ENCODE measurements around the gene RIT1.
A peak's percentile ranks its signal among the peaks of the same experiment; 100 is the strongest.

RIT1 gene

DNA sequence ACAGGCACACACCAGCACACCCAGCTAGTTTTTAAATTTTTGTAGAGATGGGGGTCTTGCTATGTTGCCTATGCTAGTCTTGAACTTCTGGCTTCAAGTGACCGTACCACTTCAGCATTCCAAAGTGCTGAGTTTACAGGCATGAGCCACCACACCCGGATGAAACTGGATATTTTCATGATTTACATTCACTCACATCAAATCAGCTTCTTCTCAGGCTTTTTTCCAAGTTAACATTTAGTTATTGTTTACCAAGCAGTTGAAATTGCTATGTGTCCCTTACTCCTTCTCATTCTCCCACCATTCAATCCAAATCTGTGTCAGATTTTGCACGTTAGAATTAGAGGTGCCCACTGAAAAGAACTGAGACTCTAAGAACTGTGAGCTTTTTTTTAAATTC, 18.4 kb downstream of the RIT1 start:
- DNase-seq (ENCODE audit: low spot score): peak; percentile 75

DNA sequence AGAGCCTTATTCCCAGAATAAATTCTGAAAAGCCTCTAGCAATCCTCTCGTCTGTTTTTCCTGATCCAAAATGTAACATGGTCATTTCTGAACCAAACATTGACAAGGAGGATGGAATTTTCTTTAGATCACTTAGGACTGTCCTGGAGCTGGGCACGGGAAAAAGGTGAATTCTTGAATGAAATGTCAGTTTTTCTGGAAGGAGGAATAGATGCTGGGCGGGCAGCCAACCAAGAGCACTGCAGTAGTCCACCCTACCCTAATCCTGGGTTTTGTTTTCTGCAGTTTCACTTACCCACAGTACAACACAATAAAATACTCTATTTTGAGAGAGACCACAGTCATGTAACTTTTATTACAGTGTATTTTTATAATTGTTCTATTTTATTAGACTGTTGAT, 20.9 kb downstream of the RIT1 start:
- DNase-seq (ENCODE audit: low spot score): no peak

DNA sequence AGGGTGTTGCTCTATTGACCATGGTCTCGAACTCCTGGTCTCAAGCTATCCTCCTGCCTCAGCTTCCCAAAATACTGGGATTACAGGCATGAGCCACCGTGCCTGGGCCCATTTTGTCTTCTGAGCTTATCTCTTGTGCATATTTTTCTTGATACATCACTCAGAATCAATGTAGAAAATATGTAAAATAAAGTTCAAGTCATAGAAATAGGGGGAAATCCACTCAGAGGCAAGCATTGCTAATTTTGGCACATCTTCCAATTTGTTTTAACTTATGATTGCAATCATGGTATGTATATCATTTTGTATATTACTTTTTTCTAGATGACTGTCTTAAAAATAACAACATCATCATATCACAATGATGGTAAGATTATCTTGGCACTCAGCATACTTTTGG, 21.6 kb downstream of the RIT1 start:
- DNase-seq (ENCODE audit: low spot score): no peak

DNA sequence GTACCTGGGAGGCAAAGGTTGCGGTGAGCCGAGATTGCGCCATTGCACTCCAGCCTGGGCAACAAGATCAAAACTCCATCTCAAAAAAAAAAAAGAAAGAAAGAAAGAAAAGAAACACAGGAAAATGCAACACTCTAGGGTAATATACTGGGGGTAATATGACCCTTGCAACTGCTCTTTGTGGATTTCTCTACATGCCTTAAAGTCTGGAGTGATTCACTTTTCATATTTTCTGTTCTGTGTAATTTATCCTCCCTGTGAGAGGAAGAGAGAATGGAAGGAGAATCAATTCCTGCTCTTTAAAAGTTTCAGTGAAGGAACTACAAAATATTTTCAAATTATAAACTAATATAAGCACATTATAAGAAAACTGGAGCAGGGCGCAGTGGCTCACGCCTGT, 22.7 kb downstream of the RIT1 start:
- no peak for DNase-seq (ENCODE audit: low spot score)

DNA sequence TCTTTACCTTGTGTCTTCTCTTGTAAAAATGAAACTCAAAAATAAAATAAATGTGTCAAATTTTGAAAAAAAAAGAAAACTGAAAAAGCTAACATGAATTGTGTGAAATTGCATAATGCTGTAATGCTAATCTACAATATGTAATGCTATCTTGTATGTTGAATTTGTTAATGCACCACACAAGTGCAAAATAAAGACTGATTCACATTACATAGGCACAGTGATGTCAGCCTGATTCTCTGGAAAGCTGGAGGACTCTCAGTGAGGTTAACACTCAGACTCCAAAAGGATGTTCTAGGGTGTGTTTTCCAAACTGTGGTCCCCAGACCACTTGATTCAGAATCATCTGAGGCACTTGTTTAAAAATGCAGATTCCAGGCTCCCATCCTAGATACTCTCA, 26.2 kb downstream of the RIT1 start:
- no peak for DNase-seq (ENCODE audit: low spot score)

DNA sequence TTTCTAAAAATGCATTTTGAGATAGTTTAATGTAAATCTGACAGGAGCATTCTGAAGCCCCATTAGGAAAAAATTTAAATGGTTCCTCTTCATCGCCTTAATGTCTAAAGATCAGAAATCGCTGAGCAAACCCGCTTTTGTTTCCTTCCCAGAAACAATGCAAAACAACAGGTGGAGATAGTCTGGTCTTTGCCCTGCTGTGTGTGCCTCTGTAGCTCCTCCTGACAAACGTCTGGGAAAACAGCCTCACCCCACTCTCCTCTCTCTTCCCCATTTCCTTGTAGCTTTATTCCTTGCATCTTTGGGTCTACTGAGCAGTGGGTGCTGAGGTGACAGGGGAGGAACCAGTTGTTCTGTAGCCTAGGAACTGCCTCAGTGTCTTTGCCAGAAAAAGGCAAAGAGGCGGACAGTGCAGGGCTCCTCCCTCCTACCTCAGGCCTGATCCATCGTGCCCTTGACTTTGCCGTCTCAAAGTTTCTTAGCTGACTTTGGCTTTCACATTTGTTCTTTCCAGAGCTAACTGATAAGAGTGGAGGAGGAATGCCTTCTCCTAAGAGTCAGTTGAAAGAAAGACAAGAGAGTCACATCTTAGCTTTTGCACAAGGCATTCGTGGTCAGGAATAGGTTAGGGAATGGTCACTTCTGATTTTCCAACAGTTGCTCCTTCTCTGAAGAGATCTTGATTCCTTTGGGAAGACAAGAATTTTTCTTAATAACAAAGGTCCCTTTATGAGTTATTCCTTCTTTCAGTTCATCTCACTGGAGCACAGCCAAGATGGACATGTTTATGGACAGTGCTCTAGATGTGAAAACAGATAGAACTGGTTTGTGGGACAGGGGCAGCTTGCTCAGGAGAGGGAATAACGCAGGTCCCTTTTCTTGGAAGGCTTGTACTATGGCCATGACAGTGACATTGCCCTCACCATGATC, 26.9 kb downstream of the RIT1 start:
- DNase-seq (ENCODE audit: low spot score): no peak

DNA sequence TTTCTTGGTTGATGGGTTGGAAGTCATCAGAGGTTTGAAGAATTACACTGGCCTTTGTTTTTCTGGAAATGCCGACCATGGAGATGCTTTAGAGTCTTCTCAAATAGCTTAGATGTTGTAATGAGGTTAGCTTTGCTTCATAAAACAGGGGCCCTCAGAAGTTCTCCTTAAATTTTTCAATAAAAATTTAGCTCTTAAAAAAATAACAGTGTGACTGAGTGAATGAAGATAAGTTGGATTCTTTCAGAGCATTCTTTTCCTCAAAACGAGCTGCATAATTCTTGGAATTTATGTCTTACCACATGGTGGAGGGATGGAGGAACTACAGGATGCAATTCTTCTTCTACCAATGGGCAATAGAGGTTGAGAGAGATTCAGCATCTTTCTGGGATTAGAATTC, 28.4 kb downstream of the RIT1 start:
- no peak for DNase-seq (ENCODE audit: low spot score)

DNA sequence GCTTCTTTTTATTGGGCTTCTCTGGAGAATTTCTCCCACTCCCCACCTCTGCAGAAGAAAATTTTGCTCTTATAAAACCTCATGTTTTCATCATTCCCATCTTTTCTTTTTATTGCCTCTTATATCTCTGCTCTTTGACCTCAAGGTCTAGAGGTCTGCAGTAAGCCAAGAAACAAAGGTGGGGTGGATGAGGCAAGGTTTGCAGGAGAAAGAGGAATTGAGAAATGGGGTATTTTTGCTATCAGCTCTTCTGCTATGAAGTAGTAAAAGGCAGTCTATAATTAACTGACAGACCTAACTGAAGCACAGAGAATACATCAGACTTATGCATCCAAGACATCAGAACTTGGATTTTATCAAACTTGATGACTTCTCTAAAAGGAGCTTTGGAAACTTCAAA, 28.9 kb downstream of the RIT1 start:
- no peak for DNase-seq (ENCODE audit: low spot score)

DNA sequence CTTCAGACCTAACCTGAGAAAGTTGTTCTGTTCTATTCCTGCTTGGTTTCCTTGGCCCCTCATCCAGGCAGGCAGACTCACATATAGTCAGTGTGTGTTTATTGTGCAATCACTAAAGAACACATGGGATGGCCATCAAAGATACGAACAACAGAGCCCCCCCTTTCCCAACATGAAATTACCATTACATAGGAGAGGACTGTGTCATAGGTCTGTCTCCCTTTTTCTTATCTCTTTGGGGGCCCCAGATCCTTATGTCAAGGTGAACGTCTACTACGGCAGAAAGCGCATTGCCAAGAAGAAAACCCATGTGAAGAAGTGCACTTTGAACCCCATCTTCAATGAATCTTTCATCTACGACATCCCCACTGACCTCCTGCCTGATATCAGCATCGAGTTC, 30.2 kb downstream of the RIT1 start:
- no peak for DNase-seq (ENCODE audit: low spot score)

DNA sequence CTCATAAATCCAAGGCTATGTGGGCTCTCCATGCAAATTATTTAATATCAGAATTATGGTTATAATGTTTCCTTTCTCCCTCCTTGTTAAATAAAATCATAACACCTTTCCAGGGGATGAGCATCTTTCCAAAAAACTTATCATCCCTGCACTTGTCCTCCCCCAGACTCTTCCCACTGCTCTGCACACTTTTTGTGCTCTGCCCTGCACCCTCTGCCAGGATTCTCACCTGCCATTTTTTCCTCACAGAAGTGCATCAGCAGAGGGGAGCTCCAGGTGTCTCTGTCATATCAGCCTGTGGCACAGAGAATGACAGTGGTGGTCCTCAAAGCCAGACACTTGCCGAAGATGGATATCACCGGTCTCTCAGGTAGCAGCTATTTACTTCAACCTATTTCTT, 30.9 kb downstream of the RIT1 start:
- no peak for DNase-seq (ENCODE audit: low spot score)

DNA sequence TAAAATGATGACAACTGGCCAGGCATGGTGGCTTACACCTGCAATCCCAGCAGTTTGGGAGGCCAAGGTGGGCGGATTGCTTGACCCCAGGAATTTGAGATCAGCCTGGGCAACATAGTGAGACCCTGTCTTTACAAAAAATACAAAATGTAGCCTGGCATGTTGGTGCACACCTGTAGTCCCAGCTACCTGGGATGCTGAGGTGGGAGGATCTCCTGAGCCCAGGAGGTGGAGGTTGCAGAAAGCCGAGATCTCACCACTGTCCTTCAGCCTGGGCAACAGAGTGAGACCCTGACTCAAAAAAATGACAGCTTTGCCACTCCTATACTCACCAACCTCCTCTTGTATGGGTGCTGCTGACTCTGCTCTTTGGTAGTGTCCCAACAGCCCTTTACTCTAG, 33.2 kb downstream of the RIT1 start:
- DNase-seq (ENCODE audit: low spot score): no peak

DNA sequence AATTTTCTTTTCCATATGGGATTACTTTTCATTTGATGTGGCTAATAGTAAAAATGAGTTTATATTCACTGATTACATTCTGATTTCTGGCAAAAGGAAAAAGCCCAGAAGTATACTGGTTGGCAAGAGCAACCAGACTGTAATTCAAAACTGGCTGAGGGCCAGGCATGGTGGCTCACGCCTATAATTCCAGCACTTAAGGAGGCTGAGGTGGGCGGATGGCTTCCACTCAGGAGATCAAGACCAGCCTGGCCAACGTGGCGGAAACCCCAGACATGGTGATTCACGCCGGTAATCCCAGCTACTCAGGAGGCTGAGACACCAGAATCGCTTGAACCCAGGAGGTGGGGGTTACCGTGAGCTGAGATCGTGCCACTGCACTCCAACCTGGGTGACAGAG, 37.3 kb downstream of the RIT1 start:
- DNase-seq (ENCODE audit: low spot score): no peak

DNA sequence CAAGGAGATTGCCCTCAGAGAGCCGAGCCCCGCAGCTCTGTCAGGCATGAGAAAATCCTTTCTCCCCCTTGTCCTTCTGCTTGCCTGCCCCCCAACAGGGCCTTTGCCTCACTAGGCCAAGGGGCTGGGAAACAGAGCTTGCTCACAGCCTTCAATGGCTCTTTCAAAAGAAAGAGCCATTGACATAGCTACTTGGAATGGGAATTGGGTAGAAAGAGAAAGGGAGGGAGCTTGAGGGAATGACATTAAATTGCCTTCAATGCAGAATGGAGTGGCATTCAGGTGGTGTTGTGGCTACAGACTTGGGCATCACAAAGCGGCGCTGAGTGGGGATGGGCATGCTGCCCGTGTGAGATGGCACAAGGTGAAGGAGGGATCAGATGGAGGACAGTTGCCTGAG, 38.6 kb downstream of the RIT1 start:
- DNase-seq (ENCODE audit: low spot score): no peak

DNA sequence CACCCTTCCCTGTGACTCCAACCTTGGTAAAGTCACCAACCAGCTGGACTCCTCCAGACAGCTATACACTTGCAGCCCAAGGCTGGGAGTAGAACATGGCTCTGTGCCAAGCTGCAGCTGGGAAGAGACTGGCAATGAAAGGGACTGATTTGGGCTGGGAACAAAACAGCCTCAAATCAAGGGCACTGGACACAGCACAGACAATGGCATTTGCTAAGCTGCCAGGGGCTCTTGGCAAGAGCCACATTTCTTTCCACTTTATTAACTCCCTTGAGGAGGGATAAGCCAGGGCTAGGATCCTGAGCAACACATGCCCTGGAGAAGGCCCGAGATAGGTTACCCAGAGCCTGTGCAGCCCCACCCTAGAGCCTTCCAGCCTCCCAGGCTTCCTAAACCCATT, 39.8 kb downstream of the RIT1 start:
- DNase-seq (ENCODE audit: low spot score): no peak

DNA sequence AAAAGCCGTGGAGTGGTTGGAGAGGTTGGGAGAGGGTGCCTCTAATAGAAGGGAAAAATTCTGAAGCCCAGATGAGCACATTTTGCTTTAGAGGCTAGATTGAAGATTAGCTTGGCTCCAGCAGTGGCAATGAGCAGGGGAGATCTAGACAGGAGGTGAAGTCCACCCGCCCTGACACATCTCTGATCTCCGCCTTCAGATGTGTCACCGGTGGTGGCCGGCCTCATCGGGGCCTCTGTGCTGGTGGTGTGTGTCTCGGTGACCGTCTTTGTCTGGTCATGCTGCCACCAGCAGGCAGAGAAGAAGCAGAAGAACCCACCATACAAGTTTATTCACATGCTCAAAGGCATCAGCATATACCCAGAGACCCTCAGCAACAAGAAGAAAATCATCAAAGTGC, 43.4 kb downstream of the RIT1 start:
- DNase-seq (ENCODE audit: low spot score): no peak

DNA sequence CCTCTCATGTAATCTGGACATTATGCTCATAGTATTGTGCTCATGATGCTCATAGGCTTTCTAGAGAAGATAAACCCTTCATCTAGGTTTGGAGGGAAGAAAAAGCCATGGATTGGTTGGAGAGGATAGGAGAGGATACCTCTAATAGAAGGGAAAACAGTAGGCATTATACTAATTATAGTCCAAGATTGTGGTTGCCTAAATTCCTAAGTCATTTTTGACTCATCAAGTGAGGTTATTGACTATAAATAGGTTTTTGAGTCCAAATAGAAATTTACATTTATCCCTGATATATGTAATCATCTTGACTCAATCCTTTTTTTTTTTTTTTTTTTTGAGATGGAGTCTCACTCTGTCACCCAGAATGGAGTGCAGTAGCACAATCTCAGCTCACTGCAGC, 46.8 kb downstream of the RIT1 start:
- no peak for DNase-seq (ENCODE audit: low spot score)

DNA sequence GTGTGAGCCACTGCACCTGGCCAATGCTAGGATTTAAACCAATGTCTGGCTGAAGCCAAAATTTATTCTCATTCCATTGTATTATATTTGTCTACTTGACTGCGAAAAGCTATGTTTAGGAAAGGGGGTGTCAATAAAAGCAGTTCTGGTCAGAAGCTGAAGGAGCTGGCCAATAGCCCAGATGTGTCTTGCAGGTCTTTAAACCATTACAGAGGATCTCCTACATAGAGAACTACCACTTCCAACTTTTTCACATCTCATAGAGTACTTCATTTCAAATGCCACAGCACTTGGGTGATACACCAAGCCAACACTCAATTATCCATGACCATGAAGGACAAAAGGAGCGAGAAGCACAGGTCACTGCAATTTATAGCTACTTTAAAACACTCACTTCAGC, 49.3 kb downstream of the RIT1 start:
- no peak for DNase-seq (ENCODE audit: low spot score)

DNA sequence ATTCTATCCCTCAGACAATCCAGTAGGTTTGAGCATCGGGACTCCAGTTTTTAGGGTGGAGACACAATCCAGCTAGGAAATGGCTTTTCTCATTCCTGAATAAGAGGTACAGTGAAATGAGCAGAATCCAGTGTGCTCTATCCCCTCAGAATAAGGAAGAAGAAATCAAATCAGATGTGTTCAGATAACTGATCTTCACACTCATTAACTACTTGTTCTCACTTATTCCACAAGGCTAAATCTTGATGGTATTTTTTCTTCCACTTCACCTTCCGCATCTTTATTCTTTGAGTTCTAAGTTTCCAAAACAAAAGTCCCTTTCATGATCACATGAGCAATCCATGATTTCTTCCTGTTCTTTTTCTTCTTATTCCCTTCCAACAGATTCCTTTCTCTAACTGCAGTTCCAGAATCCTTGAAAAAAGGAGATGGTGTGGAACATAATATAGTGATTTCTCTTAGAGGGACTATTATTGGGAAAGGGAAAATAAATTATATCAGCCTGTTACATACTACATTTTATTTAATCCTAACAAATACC, 50.1 kb downstream of the RIT1 start:
- DNase-seq (ENCODE audit: low spot score): no peak

DNA sequence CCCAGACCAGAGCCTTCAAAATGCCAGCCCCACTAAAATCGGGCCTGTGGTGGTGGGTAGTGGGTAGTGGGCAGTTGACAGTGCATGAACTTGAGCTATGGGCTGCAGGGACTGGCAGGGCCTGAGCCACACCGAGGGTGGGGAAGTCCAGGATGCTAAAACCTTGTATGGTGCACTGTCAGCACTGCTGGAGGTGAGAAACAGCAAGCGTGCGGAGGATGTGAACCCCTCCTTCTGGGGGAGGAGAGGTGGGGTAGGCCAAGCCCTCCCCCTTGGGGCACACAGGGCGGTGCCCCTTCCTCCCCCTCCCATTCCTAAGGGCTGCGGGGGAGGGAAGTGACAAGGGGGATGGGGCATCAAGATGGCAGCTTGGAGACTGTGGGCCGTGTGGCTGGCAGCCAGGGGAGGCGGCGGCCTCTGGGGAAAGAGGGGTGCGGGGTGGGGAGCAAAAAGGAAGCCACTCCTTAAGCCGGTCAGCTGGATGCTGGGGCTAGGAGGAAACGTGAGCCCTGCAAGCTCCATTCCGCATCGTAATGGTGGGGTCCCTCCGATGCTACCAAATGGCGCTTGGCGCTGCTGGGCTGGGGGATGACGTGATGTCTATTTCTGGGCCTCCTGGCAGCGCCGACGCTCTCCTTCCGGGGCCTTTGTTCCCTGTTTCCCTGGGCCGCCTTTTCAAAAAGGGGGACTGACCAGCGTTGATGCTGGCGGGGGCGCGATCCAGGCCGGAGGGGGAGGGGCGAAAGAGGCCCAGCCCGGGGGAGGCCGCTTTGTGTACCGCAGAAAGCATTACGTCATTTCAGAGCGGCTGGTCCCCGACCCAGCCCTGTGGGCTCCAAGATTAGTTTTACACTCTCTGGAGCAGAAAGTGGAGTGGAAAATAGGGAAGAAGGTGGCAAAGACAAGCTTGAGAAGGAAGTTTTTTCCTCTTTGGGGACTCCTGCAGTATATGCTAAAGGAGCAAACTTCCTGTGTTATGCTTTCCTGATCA, 51.0 kb downstream of the RIT1 start:
- peak; percentile 76 for DNase-seq (ENCODE audit: low spot score)

DNA sequence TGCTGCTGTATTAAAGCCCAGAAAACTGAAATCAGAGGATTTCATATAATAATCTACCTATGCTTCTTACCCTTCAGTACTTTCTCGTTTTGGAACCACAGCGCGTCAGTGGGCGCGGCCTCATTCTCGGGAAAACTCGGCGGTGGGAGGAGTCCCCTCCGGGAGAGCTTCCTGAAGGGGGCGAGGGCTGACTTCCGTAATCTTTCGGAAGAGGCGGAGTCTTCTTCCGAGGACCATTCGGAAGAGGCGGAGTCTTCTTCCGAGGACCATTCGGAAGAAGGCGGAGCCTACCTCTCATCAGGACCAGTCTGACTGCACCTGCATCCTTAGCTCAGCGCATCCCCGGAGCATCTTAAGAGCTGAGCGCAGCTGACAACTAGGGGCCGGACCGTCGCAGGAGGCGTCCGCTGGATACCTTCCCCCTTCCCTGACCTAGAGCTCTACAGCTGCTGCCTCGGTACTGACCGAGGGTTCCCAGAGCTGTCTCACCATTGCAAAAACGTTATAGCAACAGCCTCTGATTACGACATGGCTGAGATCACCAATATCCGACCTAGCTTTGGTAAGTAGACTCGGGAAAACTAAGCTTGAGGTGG, 51.8 kb downstream of the RIT1 start, which contains the start of gene SYT11:
SYT11 (plus strand) TSS at position 334 of the 596 bp plus-strand sequence; CDS start at position 529, 195 bp downstream.
- peak; percentile 94 for DNase-seq (ENCODE audit: low spot score)

DNA sequence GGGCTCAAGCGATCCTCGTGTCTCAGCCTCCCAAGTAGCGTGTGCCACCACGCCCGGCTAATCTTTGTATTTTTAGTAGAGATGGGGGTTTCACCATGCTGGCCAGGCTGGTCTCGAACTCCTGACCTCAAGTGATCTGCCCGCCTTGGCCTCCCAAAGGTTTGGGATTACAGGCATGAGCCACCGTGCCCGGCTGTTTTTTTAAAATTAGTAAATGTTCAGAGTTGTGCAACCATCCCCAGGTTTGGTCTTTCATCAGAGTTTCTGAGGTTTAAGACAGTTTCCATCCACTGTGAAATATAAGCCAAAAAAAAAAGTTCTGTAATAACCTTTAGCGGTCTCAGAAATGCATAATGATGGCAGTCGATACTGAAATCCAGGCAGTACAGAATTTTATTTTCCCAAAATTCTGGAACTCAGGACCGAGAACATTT, 52.3 kb downstream of the RIT1 start:
- DNase-seq (ENCODE audit: low spot score): no peak
